Measurements from ENCODE around the gene HYDIN.
"Not testable (repeated sequence)": the region's sequence is repeated elsewhere in the genome, so short reads cannot be mapped to it uniquely, and the experiment has no call there.

DNA sequence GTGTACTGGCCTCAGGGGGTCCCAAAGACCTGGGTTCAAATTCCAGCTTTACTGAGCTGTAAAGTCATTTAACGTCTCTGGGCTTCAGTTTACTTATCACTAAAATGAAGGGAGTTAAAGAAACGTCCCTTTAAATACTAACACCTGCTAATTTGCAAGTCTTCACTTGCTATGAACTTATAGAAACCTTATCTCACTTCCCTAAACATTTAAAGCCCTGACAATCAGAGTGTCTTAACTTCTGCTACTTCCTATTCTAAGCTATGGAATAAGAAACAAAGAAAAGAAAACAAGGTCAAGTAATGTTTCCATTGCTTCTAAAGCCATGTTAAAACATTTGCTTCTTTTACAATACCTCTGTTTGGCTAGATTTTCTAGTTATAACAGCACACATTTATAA, 87.3 kb downstream of the HYDIN start:
- not testable (repeated sequence) for TF ChIP-seq OSR1 (CRISPR knock-in tag; IDR thresholded peaks at IDR 0.05); ZFP30 (CRISPR knock-in tag; IDR thresholded peaks at IDR 0.05); ZC3H10 (CRISPR knock-in tag; IDR thresholded peaks at IDR 0.05); TSHZ2 (CRISPR knock-in tag; IDR thresholded peaks at IDR 0.05); ARNTL (CRISPR knock-in tag; IDR thresholded peaks at IDR 0.05; ENCODE audit: borderline replicate concordance, low read depth); PPARA (CRISPR knock-in tag; IDR thresholded peaks at IDR 0.05; ENCODE audit: borderline replicate concordance); ZFP3 (CRISPR knock-in tag; IDR thresholded peaks at IDR 0.05); RARB (CRISPR knock-in tag; IDR thresholded peaks at IDR 0.05); TCF4 (CRISPR knock-in tag; IDR thresholded peaks at IDR 0.05; ENCODE audit: borderline replicate concordance); ISL1 (CRISPR knock-in tag; IDR thresholded peaks at IDR 0.05)
- TF ChIP-seq, protein P1, sequence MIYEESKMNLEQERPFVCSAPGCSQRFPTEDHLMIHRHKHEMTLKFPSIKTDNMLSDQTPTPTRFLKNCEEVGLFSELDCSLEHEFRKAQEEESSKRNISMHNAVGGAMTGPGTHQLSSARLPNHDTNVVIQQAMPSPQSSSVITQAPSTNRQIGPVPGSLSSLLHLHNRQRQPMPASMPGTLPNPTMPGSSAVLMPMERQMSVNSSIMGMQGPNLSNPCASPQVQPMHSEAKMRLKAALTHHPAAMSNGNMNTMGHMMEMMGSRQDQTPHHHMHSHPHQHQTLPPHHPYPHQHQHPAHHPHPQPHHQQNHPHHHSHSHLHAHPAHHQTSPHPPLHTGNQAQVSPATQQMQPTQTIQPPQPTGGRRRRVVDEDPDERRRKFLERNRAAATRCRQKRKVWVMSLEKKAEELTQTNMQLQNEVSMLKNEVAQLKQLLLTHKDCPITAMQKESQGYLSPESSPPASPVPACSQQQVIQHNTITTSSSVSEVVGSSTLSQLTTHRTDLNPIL (CRISPR knock-in tag; IDR thresholded peaks at IDR 0.05; ENCODE audit: low read depth), result not testable (repeated sequence)
- TF ChIP-seq, protein P2, sequence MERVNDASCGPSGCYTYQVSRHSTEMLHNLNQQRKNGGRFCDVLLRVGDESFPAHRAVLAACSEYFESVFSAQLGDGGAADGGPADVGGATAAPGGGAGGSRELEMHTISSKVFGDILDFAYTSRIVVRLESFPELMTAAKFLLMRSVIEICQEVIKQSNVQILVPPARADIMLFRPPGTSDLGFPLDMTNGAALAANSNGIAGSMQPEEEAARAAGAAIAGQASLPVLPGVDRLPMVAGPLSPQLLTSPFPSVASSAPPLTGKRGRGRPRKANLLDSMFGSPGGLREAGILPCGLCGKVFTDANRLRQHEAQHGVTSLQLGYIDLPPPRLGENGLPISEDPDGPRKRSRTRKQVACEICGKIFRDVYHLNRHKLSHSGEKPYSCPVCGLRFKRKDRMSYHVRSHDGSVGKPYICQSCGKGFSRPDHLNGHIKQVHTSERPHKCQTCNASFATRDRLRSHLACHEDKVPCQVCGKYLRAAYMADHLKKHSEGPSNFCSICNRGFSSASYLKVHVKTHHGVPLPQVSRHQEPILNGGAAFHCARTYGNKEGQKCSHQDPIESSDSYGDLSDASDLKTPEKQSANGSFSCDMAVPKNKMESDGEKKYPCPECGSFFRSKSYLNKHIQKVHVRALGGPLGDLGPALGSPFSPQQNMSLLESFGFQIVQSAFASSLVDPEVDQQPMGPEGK (CRISPR knock-in tag; IDR thresholded peaks at IDR 0.05; ENCODE audit: borderline replicate concordance), result not testable (repeated sequence)
- TF ChIP-seq, protein P3, sequence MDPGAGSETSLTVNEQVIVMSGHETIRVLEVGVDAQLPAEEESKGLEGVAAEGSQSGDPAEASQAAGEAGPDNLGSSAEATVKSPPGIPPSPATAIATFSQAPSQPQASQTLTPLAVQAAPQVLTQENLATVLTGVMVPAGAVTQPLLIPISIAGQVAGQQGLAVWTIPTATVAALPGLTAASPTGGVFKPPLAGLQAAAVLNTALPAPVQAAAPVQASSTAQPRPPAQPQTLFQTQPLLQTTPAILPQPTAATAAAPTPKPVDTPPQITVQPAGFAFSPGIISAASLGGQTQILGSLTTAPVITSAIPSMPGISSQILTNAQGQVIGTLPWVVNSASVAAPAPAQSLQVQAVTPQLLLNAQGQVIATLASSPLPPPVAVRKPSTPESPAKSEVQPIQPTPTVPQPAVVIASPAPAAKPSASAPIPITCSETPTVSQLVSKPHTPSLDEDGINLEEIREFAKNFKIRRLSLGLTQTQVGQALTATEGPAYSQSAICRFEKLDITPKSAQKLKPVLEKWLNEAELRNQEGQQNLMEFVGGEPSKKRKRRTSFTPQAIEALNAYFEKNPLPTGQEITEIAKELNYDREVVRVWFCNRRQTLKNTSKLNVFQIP (CRISPR knock-in tag; IDR thresholded peaks at IDR 0.05; ENCODE audit: borderline replicate concordance, low read depth), result not testable (repeated sequence)

All from SK-N-SH treated with all-trans-retinoic acid at 6 μM for 48 hours (cell line).